Transverse colon (tissue), 4 donors: Measurements from ENCODE around the gene GTF2A2. TPM values are rescaled to one million over a fixed set of nuclear protein-coding genes. Genes with fewer than 3 reads are reported as not detected.

Experiments used
- DNase-seq: peaks from one replicate; pipeline ENCODE4 v3.0.0-alpha.2; 2019
- H3K27ac ChIP-seq, 4 donors: fragments of 200-600 bp; sonication (generic); 2 replicates each; pipeline ENCODE4 v1.5.1; 2016 to 2018; ENCODE audit warnings: inconsistent platforms in 4 of 4
- H3K27me3 ChIP-seq: fragments of 200-600 bp; sonication (generic); 2 replicates; pipeline ENCODE4 v1.5.1; 2017; ENCODE audit warnings: inconsistent platforms
- H3K36me3 ChIP-seq, 4 donors: fragments of 200-600 bp; sonication (generic); 2 replicates each; pipeline ENCODE4 v1.5.1; 2017 to 2019; ENCODE audit warnings: inconsistent platforms in 4 of 4
- H3K4me1 ChIP-seq, 4 donors: fragments of 200-600 bp; sonication (generic); 2 replicates each; pipeline ENCODE4 v1.5.1; 2017 to 2020; ENCODE audit warnings: inconsistent platforms in 4 of 4
- H3K4me3 ChIP-seq, 4 donors: fragments of 200-600 bp; sonication (generic); 1 replicate in 1 of 4; 2 replicates in 3 of 4; pipeline versions ENCODE4 v1.5.1 to v1.6.1; 2017 to 2019; ENCODE audit warnings: inconsistent platforms in 4 of 4
- H3K9me3 ChIP-seq, 2 donors: fragments of 200-600 bp; sonication (generic); 2 replicates each; pipeline ENCODE4 v1.5.1; 2017 to 2019; ENCODE audit warnings: inconsistent platforms in 2 of 2
- CTCF ChIP-seq, 5 experiments: fragments of 200-600 bp in 3 of 5; fragments of 450-650 bp in 2 of 5; sonication (generic) in 3 of 5; IDR thresholded peaks; 1 replicate in 2 of 5; 2 replicates in 3 of 5; pipeline ENCODE4 v1.5.1; 2016 to 2017; ENCODE audit warnings: antibody characterized with exemption in 5 of 5, inconsistent platforms in 3 of 5, mild to moderate bottlenecking in 2 of 5, moderate library complexity in 1 of 5
- EP300 ChIP-seq: sonication (generic); formaldehyde crosslinking; IDR thresholded peaks from one replicate; pipeline ENCODE4 v1.6.1; 2017; ENCODE audit warnings: antibody characterized with exemption, low read depth
- POLR2A ChIP-seq: fragments of 450-650 bp; IDR thresholded peaks from one replicate; pipeline ENCODE4 v1.6.1; 2016; ENCODE audit warnings: antibody characterized with exemption, mild to moderate bottlenecking, moderate library complexity
- POLR2AphosphoS5 ChIP-seq, 3 donors: sonication (generic); formaldehyde crosslinking; IDR thresholded peaks; one replicate each; pipeline ENCODE4 v1.6.1; 2016; ENCODE audit warnings: antibody characterized with exemption in 3 of 3
- WGBS, 2 donors: methylation state at CpG; one replicate each; pipeline ENCODE4 v1.1.5; 2018; ENCODE audit warnings: low coverage in 1 of 2; 5-methylcytosine and 5-hydroxymethylcytosine counted together
- in situ Hi-C, 4 donors: fragments of 200-750 bp; cut with MboI; loops; one replicate each; pipeline versions ENCODE4 v1.15.0 to v1.15.1; 2017; ENCODE audit warnings: low sequenced_read_pairs in 3 of 4, low pct_ligation_motif_present in 1 of 4, low pct_unique_long_range_greater_than_20kb in 1 of 4
- intact Hi-C: fragments of 100-400 bp; cut with DNase I; formaldehyde crosslinking; loops from one replicate; pipeline ENCODE4 v1.15.1; 2023; ENCODE audit warnings: low total_unique reads
- total RNA-seq, 4 donors: library from RNA; depleted of rRNA; stranded (reverse); fragments of >200 nt; gene quantifications; one replicate each; pipeline ENCODE4 v1.1.0, GENCODE V29; 2016

The GTF2A2 gene
- total RNA-seq, 4 donors from 2014 or later, result 4.4 to 27.7 (median 17.8) TPM

- intact Hi-C loops, result no loop called here
- Histone ChIP-seq H3K27me3 (no peaks in the 10 kb centered on the region), H3K4me1 (peaks cover 3 to 31% (median 17%) of the 10 kb centered on the region in 4 donors), H3K27ac (peak overlapping the region; percentile 85 to 90 (median 86)), H3K9me3 (no peaks in the 10 kb centered on the region), H3K36me3 (peaks cover 0 to 11% (median 0%) of the 10 kb centered on the region in 4 donors), H3K4me3 (peak overlapping the region; percentile 28 to 92 (median 66))
- TF ChIP-seq CTCF (IDR thresholded peaks at IDR 0.05) (no peak), POLR2AphosphoS5 (IDR thresholded peaks at IDR 0.05) (no peak), EP300 (no peak), POLR2A (no peak)
- in situ Hi-C loops, result no loop called here
- 0 to 39% methylated on average over 5 to 23 of the region's 23 CpGs for WGBS, 2 donors
- peak; percentile 12 for DNase-seq
These were observed 365 bp upstream of the GTF2A2 start for GRCh38 chr15:59657635-59658125.

- Histone ChIP-seq H3K4me3 (no peak overlapping the region), H3K36me3 (peaks cover 0 to 20% (median 8%) of the 10 kb centered on the region in 4 donors), H3K27me3 (no peaks in the 10 kb centered on the region), H3K4me1 (peaks cover 3 to 32% (median 20%) of the 10 kb centered on the region in 4 donors), H3K9me3 (no peaks in the 10 kb centered on the region), H3K27ac (no peak overlapping the region)
- DNase-seq, result no peak
- TF ChIP-seq POLR2A (no peak), EP300 (no peak), POLR2AphosphoS5 (IDR thresholded peaks at IDR 0.05) (no peak), CTCF (IDR thresholded peaks at IDR 0.05) (no peak)
- WGBS, 2 donors, result 89 to 100% methylated on average over 1 of the region's 1 CpG
- in situ Hi-C loops, result no loop called here
- intact Hi-C loops, result no loop called here
These were observed 3.3 kb downstream of the GTF2A2 start for GRCh38 chr15:59654046-59654445.

- H3K4me3 ChIP-seq, result no peak overlapping the region
- H3K4me1 ChIP-seq, result peaks cover 0 to 6% (median 2%) of the 10 kb centered on the region in 4 donors
- DNase-seq, result no peak
- in situ Hi-C loops, result loop anchor here in 1 of 4 donors (25.0 kb wide), 1 partner anchor 687 kb away; no protein-coding TSS in a partner anchor
- peaks cover 0 to 34% (median 14%) of the 10 kb centered on the region in 4 donors for H3K36me3 ChIP-seq
- no peaks in the 10 kb centered on the region for H3K27me3 ChIP-seq
- intact Hi-C loops, result no loop called here
- H3K27ac ChIP-seq, result no peak overlapping the region
- no peak for TF ChIP-seq POLR2A
- TF ChIP-seq CTCF (IDR thresholded peaks at IDR 0.05), result no peak
- TF ChIP-seq EP300, result no peak
- TF ChIP-seq POLR2AphosphoS5 (IDR thresholded peaks at IDR 0.05), result no peak
- H3K9me3 ChIP-seq, result no peaks in the 10 kb centered on the region
These were observed 7.7 kb downstream of the GTF2A2 start for GRCh38 chr15:59649603-59650002.

- DNase-seq, result no peak
- Histone ChIP-seq H3K36me3 (peaks cover 0 to 41% (median 18%) of the 10 kb centered on the region in 4 donors), H3K4me1 (peaks cover 0 to 6% (median 2%) of the 10 kb centered on the region in 4 donors), H3K27ac (no peak overlapping the region), H3K27me3 (no peaks in the 10 kb centered on the region), H3K9me3 (no peaks in the 10 kb centered on the region), H3K4me3 (no peak overlapping the region)
- TF ChIP-seq POLR2A, result no peak
- TF ChIP-seq POLR2AphosphoS5 (IDR thresholded peaks at IDR 0.05), result no peak
- TF ChIP-seq CTCF (IDR thresholded peaks at IDR 0.05), result no peak
- in situ Hi-C loops (loop anchor here in 1 of 4 donors (25.0 kb wide), 1 partner anchor 685 kb away; no protein-coding TSS in a partner anchor), intact Hi-C loops (no loop called here)
- 67 to 95% methylated on average over 1 of the region's 1 CpG for WGBS, 2 donors
These were observed 10.2 kb downstream of the GTF2A2 start for GRCh38 chr15:59647085-59647484.
